HS-5 (cell line): ENCODE results near the gene CPEB2.
"Not testable (repeated sequence)": the region's sequence is repeated elsewhere in the genome, so short reads cannot be mapped to it uniquely, and the experiment has no call there.

Source experiments
- DNase-seq: peaks from one replicate; pipeline ENCODE4 v3.0.0-alpha.2; 2012; ENCODE audit warnings: low read depth

The CPEB2 gene

DNA sequence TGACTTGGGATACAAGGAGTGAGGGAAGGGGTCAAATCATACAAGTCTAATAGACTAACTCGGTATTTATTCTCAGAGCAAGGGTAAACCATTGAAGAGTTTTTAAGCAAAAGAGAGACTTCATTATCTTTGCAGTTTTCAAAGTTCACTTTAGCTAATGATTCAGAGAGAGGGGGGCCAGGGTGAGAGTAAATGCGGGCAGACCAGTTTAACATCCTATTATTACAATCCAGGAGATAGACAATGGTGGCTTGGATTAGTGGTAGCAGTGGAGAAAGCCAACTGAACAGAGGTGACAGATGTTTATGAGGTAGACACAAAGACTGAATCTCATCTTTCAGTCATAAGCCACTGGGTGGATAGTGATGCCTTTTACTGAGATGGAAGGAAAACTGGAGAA lies 57.9 kb downstream of the CPEB2 start:
- DNase-seq: no peak

DNA sequence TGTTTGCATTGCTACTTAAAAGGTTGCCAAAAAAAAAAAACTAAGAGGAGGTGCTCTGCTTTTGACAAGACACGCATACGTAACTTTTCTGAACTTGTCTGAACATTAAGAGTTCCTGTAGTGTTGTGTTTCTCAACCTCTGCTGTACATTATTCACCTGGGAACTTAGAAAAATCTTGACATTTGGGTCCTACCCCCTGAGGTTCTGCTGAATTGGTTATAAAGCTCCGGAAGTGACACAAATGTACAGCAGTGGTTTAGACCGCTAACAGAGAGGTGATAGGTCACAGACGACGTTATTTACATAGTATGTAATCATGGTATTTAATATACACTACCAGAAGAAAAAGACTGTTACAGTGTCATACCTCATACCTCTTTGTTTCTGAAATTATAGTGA lies 61.1 kb downstream of the CPEB2 start:
- DNase-seq: no peak

DNA sequence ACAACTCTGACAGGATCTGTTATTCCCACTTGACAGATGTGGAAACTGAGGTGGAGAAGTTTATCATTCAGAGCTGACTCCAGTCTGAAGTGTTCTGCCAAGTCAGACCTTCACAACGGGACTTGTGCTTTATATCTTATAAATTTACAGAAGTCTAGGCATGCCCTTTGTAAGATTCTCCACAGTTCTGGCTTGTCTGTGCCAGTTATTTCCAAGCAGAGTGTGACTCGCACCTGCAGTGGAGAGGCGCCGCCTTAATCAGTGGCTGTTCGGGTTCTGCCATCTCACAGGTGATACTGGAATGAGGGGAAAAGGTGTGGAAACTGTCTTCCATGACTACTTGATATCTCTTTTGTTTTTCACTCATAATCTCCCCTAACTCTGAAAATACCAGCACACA lies 63.2 kb downstream of the CPEB2 start:
- DNase-seq: no peak

GRCh38 chr4:15066140-15066539 lies 63.9 kb downstream of the CPEB2 start:
- no peak for DNase-seq

GRCh38 chr4:15068298-15068697 lies 66.0 kb downstream of the CPEB2 start:
- DNase-seq: no peak

DNA sequence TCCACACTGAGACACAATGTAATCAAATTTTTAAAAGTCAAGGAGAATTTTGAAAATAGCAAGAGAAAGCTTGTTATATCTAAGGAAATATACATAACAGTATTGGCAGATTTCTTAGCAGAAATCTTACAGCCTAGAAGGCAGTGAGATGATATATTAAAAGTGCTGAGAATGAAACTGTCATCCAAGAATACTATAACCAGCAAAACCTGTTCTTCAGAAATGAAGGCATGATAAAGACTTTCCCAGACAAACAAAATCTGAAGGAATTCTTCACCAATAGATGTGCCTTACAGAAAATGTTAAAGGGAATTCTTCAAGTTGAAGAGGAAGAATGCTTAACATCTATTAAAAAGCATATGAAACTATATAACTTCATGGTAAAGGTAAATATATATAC lies 73.6 kb downstream of the CPEB2 start:
- DNase-seq: no peak

DNA sequence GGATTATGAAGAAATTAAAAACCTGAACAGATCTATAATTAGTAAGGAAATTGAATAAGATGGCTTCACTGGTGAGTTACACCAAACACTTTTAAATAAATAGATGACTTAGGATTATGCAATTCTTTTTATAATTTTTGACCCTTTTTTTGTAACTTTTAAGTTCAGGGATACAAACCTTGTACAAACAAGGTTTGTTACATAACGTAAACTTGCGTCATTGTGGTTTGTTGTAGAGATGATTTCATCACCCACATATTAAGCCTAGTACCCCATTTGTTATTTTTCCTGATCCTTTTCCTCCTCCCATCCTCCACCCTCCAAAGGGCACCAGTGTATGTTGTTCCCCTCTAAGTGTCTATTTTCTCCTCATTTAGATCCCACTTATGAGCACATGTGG lies 75.7 kb downstream of the CPEB2 start:
- DNase-seq: no peak

DNA sequence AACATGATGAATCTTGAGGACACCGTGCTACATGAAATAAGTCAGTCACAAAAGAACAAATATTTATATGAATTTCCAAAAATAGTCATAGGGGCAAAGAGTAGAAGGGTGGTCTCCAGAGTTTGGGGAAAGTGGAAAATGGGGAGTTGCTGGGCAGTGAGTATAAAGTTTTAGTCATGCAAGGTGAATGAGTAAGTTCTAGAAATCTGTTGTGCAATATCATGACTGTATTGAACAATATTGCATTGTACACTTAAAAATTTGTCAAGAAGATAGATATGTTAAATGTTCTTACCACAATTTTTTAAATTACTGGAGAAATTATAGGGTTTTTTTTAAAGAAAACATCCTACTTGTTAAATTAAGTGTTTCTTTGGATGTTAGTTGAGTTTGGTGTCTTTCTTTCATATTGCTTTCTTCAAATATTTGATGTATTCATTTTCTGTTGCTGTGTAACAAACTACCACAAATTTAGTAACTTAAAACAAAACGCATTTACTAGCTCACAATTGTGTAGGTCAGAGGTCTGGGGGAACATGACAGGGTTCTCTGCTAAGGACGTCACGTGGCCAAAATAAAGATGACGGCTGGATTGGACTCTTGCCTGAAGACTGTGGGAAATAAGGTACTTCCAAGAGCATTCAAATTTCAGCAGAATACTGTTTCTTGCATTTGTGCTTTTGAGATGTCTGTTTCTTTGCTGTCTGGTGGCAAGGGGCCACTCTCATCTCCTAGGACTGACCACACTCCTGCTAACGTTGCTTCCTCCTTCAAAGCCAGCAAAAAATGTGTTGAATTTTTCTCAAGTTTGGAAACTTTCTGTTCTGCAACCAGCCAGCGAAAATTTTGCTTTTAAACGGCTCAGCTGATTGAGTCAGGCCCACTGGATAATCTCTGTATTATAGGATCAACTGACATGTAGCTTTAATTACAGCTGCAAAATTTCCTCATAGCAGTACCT lies 76.7 kb downstream of the CPEB2 start:
- DNase-seq: no peak

DNA sequence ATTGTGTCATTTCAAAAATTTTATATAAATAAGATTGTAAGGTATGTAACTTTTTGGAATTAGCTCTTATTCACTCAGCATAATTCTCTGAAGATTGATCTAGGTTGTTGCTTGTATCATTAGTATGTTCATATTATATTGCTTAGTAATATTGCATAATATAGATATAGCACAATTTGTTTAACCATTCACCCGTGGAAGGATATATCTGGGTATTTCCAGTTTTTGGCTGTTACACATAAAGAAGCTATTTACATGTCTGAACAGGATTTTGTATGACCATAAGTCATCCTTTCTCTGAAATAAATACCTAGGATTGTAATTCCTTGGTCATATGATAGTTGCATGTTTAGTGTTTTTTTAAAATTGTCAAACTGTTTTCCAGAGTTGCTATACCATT lies 82.5 kb downstream of the CPEB2 start:
- DNase-seq: no peak

- not testable (repeated sequence) for DNase-seq
These were observed 83.5 kb downstream of the CPEB2 start for GRCh38 chr4:15085762-15086161.

GRCh38 chr4:15086259-15086658 lies 84.0 kb downstream of the CPEB2 start:
- DNase-seq: not testable (repeated sequence)

GRCh38 chr4:15088394-15089035 lies 86.2 kb downstream of the CPEB2 start:
- no peak for DNase-seq

- no peak for DNase-seq
These were observed 87.7 kb downstream of the CPEB2 start for GRCh38 chr4:15089979-15090378.

- DNase-seq: no peak
These were observed 98.1 kb downstream of the CPEB2 start for GRCh38 chr4:15100380-15100779.

- no peak for DNase-seq
These were observed 98.9 kb downstream of the CPEB2 start for GRCh38 chr4:15100994-15101695.

- no peak for DNase-seq
These were observed 102.5 kb downstream of the CPEB2 start for GRCh38 chr4:15104825-15105224.

DNA sequence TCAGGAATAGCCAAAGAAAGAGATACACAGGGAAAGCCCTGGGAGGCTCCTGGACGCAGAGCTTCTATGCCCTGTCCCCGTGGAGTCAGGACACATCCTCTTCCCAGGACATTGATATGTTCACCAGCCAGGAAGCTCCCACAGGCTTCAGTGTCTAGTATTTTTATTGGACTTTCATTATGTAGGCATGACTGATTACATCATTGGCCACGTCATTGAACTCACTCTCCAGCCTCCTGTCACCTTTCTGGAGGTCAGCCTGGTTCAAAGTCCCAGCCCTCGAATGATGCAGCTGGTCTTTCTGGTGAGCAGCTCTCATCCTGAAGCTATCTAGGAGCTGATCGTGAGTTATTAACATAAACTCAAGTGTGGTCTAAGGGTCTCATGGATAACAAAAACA lies 104.1 kb downstream of the CPEB2 start:
- DNase-seq: no peak

GRCh38 chr4:15109600-15109999 lies 107.3 kb downstream of the CPEB2 start:
- no peak for DNase-seq

- DNase-seq: no peak
These were observed 107.9 kb downstream of the CPEB2 start for GRCh38 chr4:15110120-15110571.

GRCh38 chr4:15116509-15117079 lies 114.3 kb downstream of the CPEB2 start:
- DNase-seq: no peak

DNA sequence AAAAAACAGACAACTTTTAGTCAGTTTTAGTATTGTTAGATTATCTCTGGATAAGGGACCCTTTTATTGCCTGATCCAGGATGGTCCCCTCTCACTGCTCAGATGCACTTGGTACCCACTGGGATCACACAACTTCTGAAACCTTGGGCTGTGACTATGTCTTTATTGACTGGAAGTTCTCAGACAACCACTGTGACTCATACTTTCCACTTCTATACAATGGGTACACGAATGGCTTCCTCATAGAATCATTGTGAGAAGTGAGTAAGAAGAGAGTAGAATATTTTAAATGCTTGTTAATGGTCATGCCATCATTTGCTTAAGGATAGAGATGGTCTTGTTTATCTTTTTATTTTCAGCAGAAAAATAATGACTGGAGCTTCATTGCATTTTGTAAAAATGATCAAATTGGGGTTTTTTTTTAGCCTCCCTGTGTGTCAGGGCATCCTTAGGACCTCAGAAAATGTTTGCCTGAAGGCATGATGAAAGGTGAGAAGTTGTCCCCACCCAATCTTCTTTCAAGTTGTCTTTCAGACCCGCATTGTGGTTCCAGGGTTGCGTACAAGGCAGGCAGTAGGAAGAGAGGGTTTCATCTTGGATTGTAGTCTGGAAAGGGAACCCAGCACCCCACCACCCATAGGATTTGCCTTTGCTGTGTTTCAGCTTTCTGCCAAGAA lies 115.1 kb downstream of the CPEB2 start:
- DNase-seq: no peak

GRCh38 chr4:15118292-15118691 lies 116.0 kb downstream of the CPEB2 start:
- no peak for DNase-seq
